ENCODE data around the gene PRKCA.

DNA sequence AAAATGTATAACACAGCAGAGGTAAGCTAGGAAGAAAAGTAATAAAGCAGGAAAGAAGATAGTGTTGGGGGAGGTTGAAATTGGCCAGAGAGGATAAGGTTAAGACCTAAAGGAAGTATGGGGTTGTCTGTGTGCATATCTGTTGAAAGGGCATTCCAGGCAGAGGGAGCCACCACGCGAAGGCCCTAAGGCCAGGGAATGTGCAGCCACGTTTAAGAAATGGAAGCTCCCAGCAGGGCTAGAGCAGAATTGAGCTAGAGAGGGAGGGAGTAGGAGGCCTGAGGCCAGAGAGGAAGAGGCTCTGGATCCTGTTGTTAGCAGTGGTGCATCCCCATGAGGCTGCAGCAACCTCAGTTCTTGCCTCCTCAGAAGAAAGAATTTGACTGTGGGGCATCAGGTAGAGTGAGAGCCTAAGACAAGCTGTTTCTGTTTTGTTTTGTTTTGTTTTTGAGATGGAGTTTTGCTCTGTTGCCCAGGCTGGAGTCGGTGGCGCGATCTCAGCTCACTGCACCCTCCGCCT, 473.5 kb downstream of the PRKCA start:
- TF ChIP-seq ZNF577 (CRISPR knock-in tag; IDR thresholded peaks at IDR 0.05; ENCODE audit: borderline replicate concordance, low read depth) (no peak), FOXK2 (IDR thresholded peaks at IDR 0.05) (no peak), RAD21 (CRISPR knock-in tag; IDR thresholded peaks at IDR 0.05) (no peak), CBFB (CRISPR knock-in tag; IDR thresholded peaks at IDR 0.05) (no peak), RBFOX2 (IDR thresholded peaks at IDR 0.05; ENCODE audit: low read depth, low read length) (no peak)
- TF ChIP-seq, protein P1, sequence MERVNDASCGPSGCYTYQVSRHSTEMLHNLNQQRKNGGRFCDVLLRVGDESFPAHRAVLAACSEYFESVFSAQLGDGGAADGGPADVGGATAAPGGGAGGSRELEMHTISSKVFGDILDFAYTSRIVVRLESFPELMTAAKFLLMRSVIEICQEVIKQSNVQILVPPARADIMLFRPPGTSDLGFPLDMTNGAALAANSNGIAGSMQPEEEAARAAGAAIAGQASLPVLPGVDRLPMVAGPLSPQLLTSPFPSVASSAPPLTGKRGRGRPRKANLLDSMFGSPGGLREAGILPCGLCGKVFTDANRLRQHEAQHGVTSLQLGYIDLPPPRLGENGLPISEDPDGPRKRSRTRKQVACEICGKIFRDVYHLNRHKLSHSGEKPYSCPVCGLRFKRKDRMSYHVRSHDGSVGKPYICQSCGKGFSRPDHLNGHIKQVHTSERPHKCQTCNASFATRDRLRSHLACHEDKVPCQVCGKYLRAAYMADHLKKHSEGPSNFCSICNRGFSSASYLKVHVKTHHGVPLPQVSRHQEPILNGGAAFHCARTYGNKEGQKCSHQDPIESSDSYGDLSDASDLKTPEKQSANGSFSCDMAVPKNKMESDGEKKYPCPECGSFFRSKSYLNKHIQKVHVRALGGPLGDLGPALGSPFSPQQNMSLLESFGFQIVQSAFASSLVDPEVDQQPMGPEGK (CRISPR knock-in tag; IDR thresholded peaks at IDR 0.05), result no peak
- TF ChIP-seq, protein P2, sequence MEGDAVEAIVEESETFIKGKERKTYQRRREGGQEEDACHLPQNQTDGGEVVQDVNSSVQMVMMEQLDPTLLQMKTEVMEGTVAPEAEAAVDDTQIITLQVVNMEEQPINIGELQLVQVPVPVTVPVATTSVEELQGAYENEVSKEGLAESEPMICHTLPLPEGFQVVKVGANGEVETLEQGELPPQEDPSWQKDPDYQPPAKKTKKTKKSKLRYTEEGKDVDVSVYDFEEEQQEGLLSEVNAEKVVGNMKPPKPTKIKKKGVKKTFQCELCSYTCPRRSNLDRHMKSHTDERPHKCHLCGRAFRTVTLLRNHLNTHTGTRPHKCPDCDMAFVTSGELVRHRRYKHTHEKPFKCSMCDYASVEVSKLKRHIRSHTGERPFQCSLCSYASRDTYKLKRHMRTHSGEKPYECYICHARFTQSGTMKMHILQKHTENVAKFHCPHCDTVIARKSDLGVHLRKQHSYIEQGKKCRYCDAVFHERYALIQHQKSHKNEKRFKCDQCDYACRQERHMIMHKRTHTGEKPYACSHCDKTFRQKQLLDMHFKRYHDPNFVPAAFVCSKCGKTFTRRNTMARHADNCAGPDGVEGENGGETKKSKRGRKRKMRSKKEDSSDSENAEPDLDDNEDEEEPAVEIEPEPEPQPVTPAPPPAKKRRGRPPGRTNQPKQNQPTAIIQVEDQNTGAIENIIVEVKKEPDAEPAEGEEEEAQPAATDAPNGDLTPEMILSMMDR (CRISPR knock-in tag; IDR thresholded peaks at IDR 0.05), result no peak

Data from HepG2 (cell line).